Measurements from ENCODE around the gene MTMR2.

The MTMR2 gene

GRCh38 chr11:95923728-95924413 lies at the start of gene MTMR2:
TSS of gene MTMR2 (minus strand) at chr11:95924107. CDS start at chr11:95923954, 153 bp downstream.
- ATAC-seq: peak; percentile 99
- H3K4me1 Mint-ChIP-seq: peaks cover 22% of the 10 kb centered on the region
- peaks cover 10% of the 10 kb centered on the region for H3K27me3 Mint-ChIP-seq
- H3K9me3 Mint-ChIP-seq: peaks cover 3% of the 10 kb centered on the region
- H3K27ac Mint-ChIP-seq: peak within 1 kb of the TSS; percentile 98
- no peaks in the 10 kb centered on the region for H3K36me3 Mint-ChIP-seq
- H3K4me3 Mint-ChIP-seq: peak within 1 kb of the TSS; percentile 100

GRCh38 chr11:95972060-95972459 lies 48.2 kb upstream of the MTMR2 start:
- Mint-ChIP-seq H3K27me3 (no peaks in the 10 kb centered on the region), H3K4me3 (no peak overlapping the region), H3K4me1 (no peaks in the 10 kb centered on the region), H3K9me3 (peaks cover 5% of the 10 kb centered on the region), H3K27ac (no peak overlapping the region), H3K36me3 (peaks cover 5% of the 10 kb centered on the region)
- no peak for ATAC-seq

- no peak for ATAC-seq
- H3K36me3 Mint-ChIP-seq: no peaks in the 10 kb centered on the region
- no peak overlapping the region for H3K27ac Mint-ChIP-seq
- H3K4me1 Mint-ChIP-seq: no peaks in the 10 kb centered on the region
- no peak overlapping the region for H3K4me3 Mint-ChIP-seq
- no peaks in the 10 kb centered on the region for H3K27me3 Mint-ChIP-seq
- H3K9me3 Mint-ChIP-seq: peaks cover 5% of the 10 kb centered on the region
Measured at GRCh38 chr11:95968585-95968984, 44.7 kb upstream of the MTMR2 start.

- H3K27me3 Mint-ChIP-seq: no peaks in the 10 kb centered on the region
- no peak overlapping the region for H3K4me3 Mint-ChIP-seq
- H3K27ac Mint-ChIP-seq: no peak overlapping the region
- H3K36me3 Mint-ChIP-seq: no peaks in the 10 kb centered on the region
- peaks cover 5% of the 10 kb centered on the region for H3K9me3 Mint-ChIP-seq
- no peaks in the 10 kb centered on the region for H3K4me1 Mint-ChIP-seq
- ATAC-seq: no peak
Measured at GRCh38 chr11:95964281-95964680, 40.4 kb upstream of the MTMR2 start.

GRCh38 chr11:95961758-95962157 lies 37.9 kb upstream of the MTMR2 start:
- Mint-ChIP-seq H3K4me3 (no peak overlapping the region), H3K9me3 (no peaks in the 10 kb centered on the region), H3K27ac (no peak overlapping the region), H3K36me3 (no peaks in the 10 kb centered on the region), H3K27me3 (no peaks in the 10 kb centered on the region), H3K4me1 (no peaks in the 10 kb centered on the region)
- ATAC-seq: no peak

- no peaks in the 10 kb centered on the region for H3K4me1 Mint-ChIP-seq
- ATAC-seq: no peak
- no peak overlapping the region for H3K27ac Mint-ChIP-seq
- peaks cover 13% of the 10 kb centered on the region for H3K9me3 Mint-ChIP-seq
- no peak overlapping the region for H3K4me3 Mint-ChIP-seq
- H3K27me3 Mint-ChIP-seq: no peaks in the 10 kb centered on the region
- H3K36me3 Mint-ChIP-seq: peaks cover 10% of the 10 kb centered on the region
Measured at GRCh38 chr11:95950905-95951304, 27.0 kb upstream of the MTMR2 start.

GRCh38 chr11:95948637-95949036 lies 24.7 kb upstream of the MTMR2 start:
- peaks cover 18% of the 10 kb centered on the region for H3K36me3 Mint-ChIP-seq
- H3K4me1 Mint-ChIP-seq: no peaks in the 10 kb centered on the region
- ATAC-seq: no peak
- no peak overlapping the region for H3K4me3 Mint-ChIP-seq
- no peak overlapping the region for H3K27ac Mint-ChIP-seq
- H3K27me3 Mint-ChIP-seq: no peaks in the 10 kb centered on the region
- peaks cover 22% of the 10 kb centered on the region for H3K9me3 Mint-ChIP-seq

- peaks cover 26% of the 10 kb centered on the region for H3K9me3 Mint-ChIP-seq
- no peak overlapping the region for H3K27ac Mint-ChIP-seq
- no peaks in the 10 kb centered on the region for H3K27me3 Mint-ChIP-seq
- ATAC-seq: no peak
- H3K4me3 Mint-ChIP-seq: no peak overlapping the region
- H3K4me1 Mint-ChIP-seq: no peaks in the 10 kb centered on the region
- H3K36me3 Mint-ChIP-seq: peaks cover 20% of the 10 kb centered on the region
Measured at GRCh38 chr11:95944623-95945022, 20.7 kb upstream of the MTMR2 start.

GRCh38 chr11:95943546-95943945 lies 19.6 kb upstream of the MTMR2 start:
- Mint-ChIP-seq H3K9me3 (peaks cover 22% of the 10 kb centered on the region), H3K4me3 (no peak overlapping the region), H3K36me3 (peaks cover 14% of the 10 kb centered on the region), H3K27me3 (no peaks in the 10 kb centered on the region), H3K4me1 (no peaks in the 10 kb centered on the region), H3K27ac (no peak overlapping the region)
- ATAC-seq: no peak

GRCh38 chr11:95939091-95939490 lies 15.2 kb upstream of the MTMR2 start:
- H3K36me3 Mint-ChIP-seq: peaks cover 7% of the 10 kb centered on the region
- H3K27me3 Mint-ChIP-seq: no peaks in the 10 kb centered on the region
- no peaks in the 10 kb centered on the region for H3K4me1 Mint-ChIP-seq
- ATAC-seq: no peak
- H3K27ac Mint-ChIP-seq: no peak overlapping the region
- no peak overlapping the region for H3K4me3 Mint-ChIP-seq
- H3K9me3 Mint-ChIP-seq: peaks cover 14% of the 10 kb centered on the region

- H3K27ac Mint-ChIP-seq: no peak overlapping the region
Measured at GRCh38 chr11:95937358-95937757, 13.5 kb upstream of the MTMR2 start.

GRCh38 chr11:95933594-95933993 lies 9.7 kb upstream of the MTMR2 start:
- no peak for ATAC-seq
- H3K27me3 Mint-ChIP-seq: no peaks in the 10 kb centered on the region
- no peaks in the 10 kb centered on the region for H3K4me1 Mint-ChIP-seq
- no peak overlapping the region for H3K27ac Mint-ChIP-seq
- H3K36me3 Mint-ChIP-seq: peaks cover 10% of the 10 kb centered on the region
- peaks cover 14% of the 10 kb centered on the region for H3K9me3 Mint-ChIP-seq
- no peak overlapping the region for H3K4me3 Mint-ChIP-seq

More at GRCh38 chr11:95937358-95937757, 13.5 kb upstream of the MTMR2 start:
- Mint-ChIP-seq H3K4me3 (no peak overlapping the region), H3K27me3 (no peaks in the 10 kb centered on the region), H3K4me1 (no peaks in the 10 kb centered on the region), H3K36me3 (no peaks in the 10 kb centered on the region), H3K9me3 (peaks cover 6% of the 10 kb centered on the region)
- no peak for ATAC-seq

- no peak overlapping the region for H3K27ac Mint-ChIP-seq
- H3K9me3 Mint-ChIP-seq: peaks cover 11% of the 10 kb centered on the region
- no peaks in the 10 kb centered on the region for H3K4me1 Mint-ChIP-seq
- peaks cover 10% of the 10 kb centered on the region for H3K36me3 Mint-ChIP-seq
- no peak overlapping the region for H3K4me3 Mint-ChIP-seq
- peaks cover 1% of the 10 kb centered on the region for H3K27me3 Mint-ChIP-seq
- no peak for ATAC-seq
Measured at GRCh38 chr11:95931916-95932315, 8.0 kb upstream of the MTMR2 start.

- Mint-ChIP-seq H3K9me3 (peaks cover 11% of the 10 kb centered on the region), H3K27ac (no peak overlapping the region), H3K27me3 (peaks cover 10% of the 10 kb centered on the region), H3K4me3 (no peak overlapping the region), H3K4me1 (no peaks in the 10 kb centered on the region), H3K36me3 (peaks cover 10% of the 10 kb centered on the region)
- no peak for ATAC-seq
Measured at GRCh38 chr11:95930948-95931347, 7.0 kb upstream of the MTMR2 start.

GRCh38 chr11:95926726-95927125 lies 2.8 kb upstream of the MTMR2 start:
- Mint-ChIP-seq H3K27me3 (peaks cover 10% of the 10 kb centered on the region), H3K9me3 (peaks cover 11% of the 10 kb centered on the region), H3K4me1 (peaks cover 22% of the 10 kb centered on the region), H3K4me3 (no peak overlapping the region), H3K36me3 (peaks cover 10% of the 10 kb centered on the region), H3K27ac (no peak overlapping the region)
- no peak for ATAC-seq

- Mint-ChIP-seq H3K4me3 (no peak overlapping the region), H3K27me3 (peaks cover 10% of the 10 kb centered on the region), H3K36me3 (no peaks in the 10 kb centered on the region), H3K4me1 (peaks cover 22% of the 10 kb centered on the region), H3K9me3 (peaks cover 3% of the 10 kb centered on the region), H3K27ac (peak overlapping the region; percentile 98)
- no peak for ATAC-seq
Measured at GRCh38 chr11:95925011-95925410, 1.1 kb upstream of the MTMR2 start.

Measured in stimulated activated memory B cell treated with anti-CD40 and anti-IgM and Interleukin-4, amounts not matched to agents 10 μg/mL and 1 μg/mL and 100 μg/mL, for 72 hours (primary cell).